ENCODE results near the gene MUL1.

MUL1 gene

GRCh38 chr1:20484519-20485462 lies 23.2 kb downstream of the MUL1 start:
- DNase-seq, result no peak

- no peak for DNase-seq
These were observed 24.0 kb downstream of the MUL1 start for GRCh38 chr1:20483833-20484518.

- no peak for DNase-seq
These were observed 24.7 kb downstream of the MUL1 start for GRCh38 chr1:20483098-20483832.

DNA sequence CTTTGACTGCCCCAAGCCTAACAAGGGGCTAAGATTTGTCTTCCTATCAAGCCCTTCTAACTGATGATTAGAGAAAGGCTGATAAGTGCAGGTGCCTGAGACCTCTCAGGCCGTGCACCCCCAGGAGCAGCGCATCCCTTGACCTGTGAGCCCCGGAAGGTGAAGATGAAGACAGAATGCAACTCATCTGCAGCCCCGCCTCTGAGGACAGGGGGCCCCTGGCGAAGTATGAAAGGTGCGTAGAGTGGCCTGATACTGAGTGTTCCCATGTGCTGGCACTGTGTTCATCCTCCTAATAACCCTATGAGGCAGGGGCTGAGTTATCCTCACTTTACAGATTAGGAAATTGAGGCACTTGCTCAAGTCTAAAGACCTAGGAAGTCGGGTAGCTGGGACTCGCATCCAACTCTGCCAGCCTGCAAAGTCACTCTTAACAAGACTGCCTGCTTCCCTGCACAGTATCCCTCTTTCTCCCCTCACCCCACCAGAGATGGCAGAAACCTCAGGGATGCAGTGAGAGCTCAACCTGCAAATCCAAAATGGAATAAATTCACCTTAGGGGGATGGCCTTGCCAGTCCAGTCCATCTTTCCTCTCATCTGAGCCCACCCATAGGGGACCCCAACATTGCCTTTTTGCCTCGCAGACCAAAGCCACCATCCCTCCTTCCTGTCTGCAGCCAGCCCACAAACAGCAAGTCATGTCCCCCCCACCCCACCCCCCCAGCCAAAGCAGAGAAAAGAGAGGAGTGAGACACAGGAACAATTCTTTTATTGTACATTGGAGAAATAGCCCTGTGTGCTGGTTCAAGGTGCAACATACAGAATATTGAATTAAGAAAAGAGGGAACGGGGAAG lies 26.1 kb downstream of the MUL1 start:
- DNase-seq, result no peak

- no peak for DNase-seq
These were observed 26.9 kb downstream of the MUL1 start for GRCh38 chr1:20480951-20481617.

- no peak for DNase-seq
These were observed 27.6 kb downstream of the MUL1 start for GRCh38 chr1:20480243-20480944.

DNA sequence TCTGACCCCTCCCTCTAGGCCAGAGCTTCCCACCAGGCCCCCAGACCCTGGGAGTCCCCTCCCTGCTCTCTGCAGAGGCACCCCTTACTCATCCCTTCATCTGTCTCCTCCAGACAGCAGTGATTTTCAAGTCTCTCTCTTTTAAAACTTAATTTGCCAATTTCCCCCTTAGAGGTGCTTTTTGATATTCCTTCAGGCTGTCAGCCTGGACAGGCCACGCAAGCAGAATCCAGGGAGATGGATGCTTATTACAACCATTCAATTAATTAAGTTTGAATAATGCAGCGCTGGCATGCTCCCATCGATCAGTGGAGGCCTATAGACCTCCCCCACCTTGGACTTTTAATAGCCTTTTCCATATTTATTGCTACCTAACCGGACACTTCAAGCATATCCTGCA lies 28.1 kb downstream of the MUL1 start:
- no peak for DNase-seq

DNA sequence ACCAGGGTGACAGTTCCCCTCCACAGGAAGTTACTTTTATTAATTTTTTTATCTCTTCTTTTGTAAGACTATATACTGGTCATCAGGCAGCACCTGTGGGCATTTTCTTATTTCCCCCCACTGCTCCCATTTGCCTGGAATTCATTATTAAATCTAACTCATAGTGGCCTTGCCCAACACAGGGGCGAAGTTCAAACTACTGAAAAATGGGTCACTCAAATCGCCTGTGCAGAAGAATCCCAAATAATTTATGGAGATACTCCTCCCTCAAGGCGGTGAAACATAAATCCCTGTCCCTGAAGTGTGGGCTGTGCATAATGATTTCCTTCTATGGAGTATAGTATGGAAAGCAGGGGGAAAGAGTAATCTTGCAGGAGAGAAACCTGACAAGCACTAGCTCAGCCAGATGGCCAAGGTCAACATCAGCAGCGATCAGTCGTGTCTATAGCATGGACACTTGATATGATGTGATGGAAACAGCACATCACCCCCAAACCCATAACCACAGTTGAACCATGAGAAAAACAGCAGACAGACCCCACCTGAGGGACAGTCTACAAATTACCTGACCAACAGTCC lies 29.8 kb downstream of the MUL1 start:
- DNase-seq, result no peak

- DNase-seq, result no peak
These were observed 30.4 kb downstream of the MUL1 start for GRCh38 chr1:20477348-20478056.

DNA sequence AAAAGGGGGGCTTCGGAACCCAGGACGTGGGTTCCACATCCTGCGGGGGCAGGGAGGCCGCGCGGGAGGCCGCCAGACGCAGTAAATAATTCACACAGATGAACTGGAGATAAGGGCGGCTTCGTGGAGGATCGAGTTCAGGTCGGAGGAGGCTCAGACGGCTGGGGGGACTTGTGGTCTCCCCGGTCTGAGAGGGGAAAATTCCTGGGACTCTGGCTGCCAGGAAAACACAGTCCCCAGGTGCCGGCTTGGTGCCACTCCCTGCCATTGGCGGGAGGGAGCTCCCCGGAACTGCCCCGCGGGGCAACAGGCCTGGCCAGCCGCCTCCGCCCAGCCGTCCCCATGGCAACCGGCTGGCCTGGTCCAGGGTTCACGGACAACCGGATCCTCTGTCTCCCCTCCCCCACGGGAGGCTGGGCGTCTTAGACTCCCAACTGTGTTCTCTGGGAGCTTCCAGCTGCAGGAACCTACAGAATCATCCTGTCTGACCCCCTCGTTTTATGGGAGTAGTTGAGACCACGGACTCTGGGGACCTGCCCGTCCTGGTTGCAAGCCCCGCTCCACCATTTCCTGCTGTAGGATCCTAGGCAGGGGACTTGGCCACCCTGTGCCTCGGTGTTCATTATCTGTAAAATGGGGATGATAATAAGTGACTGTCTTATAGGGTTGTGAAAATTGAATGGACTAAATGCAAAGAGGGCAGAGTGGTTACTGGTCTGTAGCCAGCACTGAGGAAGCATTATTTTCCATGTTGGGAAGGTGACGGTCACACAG lies 31.5 kb downstream of the MUL1 start:
- DNase-seq, result no peak

DNA sequence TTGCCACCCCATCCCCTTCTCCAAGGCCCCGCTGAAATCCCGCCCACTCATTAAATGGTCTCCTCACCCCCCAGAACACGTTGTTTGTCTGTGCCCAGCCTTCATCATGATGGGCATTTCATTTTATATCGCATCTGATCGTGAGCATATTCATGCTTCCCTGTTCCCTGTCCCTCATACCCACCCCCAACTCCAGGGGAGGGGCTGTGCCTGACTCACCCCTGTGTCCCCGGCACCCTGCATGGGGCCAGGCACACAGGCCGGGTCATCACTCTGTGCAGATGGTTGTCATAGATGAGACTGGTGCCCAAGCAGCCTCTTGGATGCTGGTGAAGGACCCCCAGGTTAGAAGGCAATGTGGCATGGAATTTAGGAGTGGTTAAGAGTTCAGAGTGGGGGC lies 33.0 kb downstream of the MUL1 start:
- no peak for DNase-seq

DNA sequence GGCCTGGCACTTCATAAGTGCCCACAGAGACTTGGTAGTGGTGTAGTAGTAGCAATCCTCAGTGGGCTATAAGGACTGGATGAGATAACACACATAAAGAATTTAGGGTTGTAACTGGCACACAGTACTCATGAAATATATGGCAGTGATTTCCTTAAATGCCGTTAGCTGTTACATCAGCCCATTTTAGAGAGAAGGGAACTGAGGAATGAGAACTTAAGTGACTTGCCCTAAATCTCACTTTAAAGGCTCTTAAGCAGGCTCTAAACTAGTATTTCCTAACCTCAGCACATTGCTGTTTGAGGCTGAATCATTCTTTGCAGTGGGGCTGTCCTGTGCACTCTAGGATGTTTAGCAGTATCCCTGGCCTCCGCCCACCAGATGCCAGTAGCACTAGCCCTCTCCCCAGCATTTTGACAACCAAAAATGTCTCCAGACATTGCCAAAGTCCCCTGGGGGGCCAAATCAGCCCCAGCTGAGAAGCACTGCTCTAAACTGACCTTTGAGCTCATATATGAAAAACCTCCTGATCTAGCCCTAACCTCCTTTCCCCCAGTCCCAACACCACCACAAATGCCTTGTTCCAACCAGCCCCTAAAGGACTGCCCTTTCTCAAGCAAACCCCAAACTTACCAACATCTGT lies 33.5 kb downstream of the MUL1 start:
- no peak for DNase-seq

GRCh38 chr1:20473894-20474293 lies 34.1 kb downstream of the MUL1 start:
- no peak for DNase-seq

GRCh38 chr1:20472860-20473711 lies 34.9 kb downstream of the MUL1 start:
- no peak for DNase-seq

GRCh38 chr1:20472121-20472520 lies 35.8 kb downstream of the MUL1 start:
- no peak for DNase-seq

DNA sequence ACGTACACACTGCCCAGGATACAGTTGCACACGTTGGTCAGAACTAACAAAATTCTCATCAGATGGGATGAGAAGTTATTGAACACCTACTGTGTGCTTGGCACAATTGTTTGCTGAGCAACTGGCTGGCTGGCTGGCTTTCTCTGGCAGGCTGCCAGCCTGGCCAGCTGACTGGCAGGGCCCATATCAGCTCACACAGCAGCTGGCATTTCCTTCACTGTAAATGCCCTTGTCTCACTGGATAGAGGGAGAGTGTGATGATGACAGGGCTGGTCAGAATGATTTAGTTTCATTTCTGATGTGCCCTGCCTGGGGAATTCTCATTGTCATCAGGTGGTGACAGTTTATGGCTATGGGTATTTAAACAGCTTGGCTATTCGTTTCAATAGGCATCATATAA lies 37.8 kb downstream of the MUL1 start:
- DNase-seq, result no peak

DNA sequence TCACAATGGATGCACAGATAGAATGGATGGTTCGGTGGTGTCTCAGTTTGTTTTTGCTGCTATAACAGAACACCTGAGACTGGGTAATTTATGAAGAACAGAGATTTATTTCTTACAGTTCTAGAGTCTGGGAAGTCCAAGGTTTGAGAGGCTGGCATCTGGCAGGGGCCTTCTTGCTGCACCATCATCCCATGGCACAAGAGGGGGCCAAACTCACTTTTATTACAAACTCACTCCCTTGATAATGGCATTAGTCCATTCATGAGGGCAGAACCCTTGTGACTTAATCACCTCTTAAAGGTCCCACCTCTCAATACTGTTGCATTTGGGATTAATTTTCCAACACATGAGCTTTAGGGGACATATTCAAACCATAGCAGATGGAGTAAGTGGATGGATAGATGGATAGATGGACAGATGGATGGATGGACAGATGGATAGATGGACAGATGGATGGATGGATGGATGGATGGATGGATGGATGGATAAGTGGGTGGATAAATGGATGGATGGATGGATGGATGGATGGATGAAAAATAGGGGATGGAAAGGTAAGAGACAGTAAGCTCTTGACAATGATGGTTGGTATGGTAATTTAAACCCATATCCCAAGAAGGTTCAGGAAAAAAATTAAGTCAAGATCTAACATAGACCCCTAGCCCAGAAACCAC lies 38.4 kb downstream of the MUL1 start:
- DNase-seq, result no peak
